SH-SY5Y (cell line): ENCODE measurements around the gene ARHGEF1.

Experiments used
- GATA2 ChIP-seq: IDR thresholded peaks from 2 replicates; pipeline ENCODE4 v1.6.1; 2011; ENCODE audit warnings: mild to moderate bottlenecking, low read depth, low read length
- GATA3 ChIP-seq: IDR thresholded peaks from 2 replicates; pipeline ENCODE4 v1.6.1; 2011; ENCODE audit warnings: low read depth, mild to moderate bottlenecking, low read length, moderate library complexity

GRCh38 chr19:41935760-41936415 lies 52.9 kb downstream of the ARHGEF1 start:
- TF ChIP-seq GATA3 (no peak), GATA2 (no peak)
